ENCODE measurements around the gene RPL28.
A peak's percentile ranks its signal among the peaks of the same experiment; 100 is the strongest.

The RPL28 gene

DNA sequence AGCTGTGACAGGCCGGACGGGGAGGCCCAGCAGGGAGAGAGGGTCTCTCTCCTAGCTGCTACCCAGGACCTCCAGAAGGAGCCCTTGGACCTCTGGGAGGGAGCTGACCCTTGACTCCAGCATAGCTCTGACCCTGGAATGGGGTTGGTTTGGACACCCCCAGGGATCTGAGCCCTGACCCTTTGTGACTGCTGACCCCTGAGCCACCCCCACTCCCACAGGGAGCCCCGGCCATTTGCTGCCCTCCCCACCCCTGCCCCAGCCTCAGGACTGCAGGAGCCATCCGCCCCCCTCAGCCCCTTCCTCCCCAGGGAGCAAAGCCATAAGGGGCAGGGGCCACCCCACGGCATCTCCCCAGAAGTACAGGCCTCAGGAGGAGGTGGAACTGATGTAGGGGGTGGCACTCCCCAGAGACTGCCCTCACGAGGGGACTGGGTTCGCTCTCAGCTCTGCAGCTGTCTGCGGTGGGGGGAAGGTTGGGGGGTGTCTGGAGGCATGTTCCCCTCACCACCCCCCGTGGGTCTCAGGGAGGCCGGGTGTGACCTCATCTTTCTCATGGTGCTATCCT is 38.2 kb upstream of the RPL28 start:
- TF ChIP-seq ZNF274 (IDR thresholded peaks at IDR 0.05; ENCODE audit: low read depth, low read length), result no peak
- no peak overlapping the region for H3K4me3 ChIP-seq (ENCODE audit: low read length)

DNA sequence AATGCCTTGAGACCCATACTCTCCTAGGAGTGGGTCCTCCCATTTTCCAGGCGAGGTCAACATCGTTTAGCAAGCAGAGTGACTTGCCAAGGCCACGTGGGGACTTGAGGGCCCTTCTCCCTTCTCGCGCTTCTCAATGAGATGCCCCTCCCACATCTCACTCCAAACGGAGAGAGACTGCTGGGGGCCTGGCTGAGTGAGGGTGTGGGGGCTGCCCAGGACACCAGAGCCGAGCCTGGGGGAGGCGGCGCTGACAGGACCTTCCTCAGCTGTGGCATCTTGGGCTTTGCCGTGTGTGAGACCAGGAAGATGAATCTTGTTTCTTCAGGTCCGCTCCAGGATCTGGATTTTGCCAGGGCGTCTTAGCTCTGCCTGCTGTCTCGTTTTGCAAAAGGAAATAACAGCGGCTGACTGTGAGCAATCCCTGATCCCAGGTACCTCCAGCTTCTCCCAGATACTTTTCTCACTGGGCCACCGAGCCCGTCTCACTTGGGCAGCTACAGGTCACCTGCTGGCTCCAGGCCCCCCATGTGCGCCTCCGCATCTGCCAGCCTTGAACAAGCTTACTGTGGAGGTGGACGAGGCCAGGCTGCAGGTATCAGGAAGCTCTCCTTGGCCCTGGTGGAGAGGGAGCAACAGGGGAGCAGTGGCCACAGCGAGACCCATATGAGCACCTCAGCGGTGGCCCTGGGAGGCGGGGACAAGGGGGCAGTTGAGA is 37.3 kb upstream of the RPL28 start:
- no peak overlapping the region for H3K4me3 ChIP-seq (ENCODE audit: low read length)
- TF ChIP-seq ZNF274 (IDR thresholded peaks at IDR 0.05; ENCODE audit: low read depth, low read length), result no peak

DNA sequence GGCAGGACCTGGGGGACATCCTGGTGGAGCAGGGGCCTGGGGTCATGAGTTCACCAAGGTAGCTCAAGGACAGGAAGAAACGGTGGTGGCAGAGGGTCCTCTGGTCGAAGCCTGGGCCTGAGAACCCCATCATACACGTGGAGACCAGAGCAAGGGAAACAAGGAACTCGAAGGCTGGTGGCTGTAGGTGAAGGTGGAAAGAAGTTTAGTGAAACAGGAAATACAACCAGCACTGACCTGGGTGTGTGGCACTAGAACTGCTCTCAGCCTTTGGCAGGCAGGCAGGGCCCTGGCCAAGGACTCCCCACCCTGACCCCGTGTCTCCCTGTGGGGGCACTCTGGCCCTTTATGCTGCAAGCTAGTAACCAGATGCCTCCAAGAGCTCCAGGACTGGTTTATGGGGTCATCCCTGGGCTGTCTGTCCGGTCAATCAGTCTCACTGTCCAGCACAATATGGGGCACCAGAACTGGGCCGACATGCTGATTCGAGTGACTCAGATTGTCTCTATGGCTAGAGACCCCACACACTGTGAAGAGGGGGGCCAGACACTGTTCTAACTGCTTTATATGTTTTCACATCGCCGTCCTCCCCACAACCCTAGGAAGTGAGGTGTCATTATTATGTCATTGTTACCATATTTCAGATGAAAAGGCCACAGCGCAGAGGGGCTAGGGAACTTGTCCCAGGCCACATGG is 35.0 kb upstream of the RPL28 start:
- no peak overlapping the region for H3K4me3 ChIP-seq (ENCODE audit: low read length)
- TF ChIP-seq ZNF274 (IDR thresholded peaks at IDR 0.05; ENCODE audit: low read depth, low read length), result no peak

DNA sequence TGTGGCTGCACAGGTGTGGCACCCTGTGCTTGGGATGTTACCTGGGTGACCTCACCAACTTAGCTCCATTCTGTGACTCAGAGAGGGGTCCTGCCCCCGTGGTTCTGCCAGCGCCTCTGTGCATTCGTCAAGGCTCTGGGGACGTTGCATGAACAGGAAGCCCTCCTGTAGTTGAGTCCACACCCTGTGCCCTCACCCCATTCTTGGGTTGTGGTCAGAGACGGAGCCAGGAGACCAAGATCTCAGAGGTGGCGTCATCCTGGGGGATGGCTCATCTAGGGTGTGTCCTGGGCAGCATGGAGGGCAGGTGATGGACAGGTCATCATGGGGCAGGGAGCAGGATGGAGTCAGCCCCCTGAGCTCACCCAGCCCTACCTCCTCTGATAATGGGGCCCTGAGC is 33.7 kb upstream of the RPL28 start:
- no peak overlapping the region for H3K4me3 ChIP-seq (ENCODE audit: low read length)
- no peak for TF ChIP-seq ZNF274 (IDR thresholded peaks at IDR 0.05; ENCODE audit: low read depth, low read length)

DNA sequence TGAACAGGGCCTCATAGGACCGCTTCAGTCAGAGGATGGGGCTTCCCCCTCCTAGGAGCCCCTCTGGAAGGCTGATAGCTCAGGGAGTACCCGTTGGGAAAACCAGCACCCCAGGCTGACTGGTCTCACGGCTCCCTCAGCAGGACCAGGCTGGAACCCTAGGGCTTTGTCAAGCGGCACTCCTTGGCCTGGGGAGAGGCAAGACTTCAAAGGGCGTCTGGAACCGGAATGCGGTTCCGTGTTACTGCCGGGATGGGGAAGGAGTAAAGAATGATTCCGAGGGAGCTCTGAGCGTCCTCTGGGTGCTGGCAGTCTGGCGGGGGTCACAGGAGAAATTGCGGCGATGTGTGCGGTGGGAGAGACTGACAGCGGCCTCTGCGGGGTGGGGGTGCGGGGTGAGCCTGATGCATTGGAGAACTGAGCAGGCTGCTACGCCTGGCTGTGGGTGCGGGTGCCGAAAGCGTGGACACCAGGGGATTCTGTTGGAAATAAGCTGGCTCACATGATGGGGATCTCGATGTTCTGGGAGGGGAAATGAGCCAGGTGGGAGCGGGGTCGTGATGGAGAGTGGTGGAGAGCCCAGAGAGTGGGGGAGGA is 33.1 kb upstream of the RPL28 start:
- no peak overlapping the region for H3K4me3 ChIP-seq (ENCODE audit: low read length)
- TF ChIP-seq ZNF274 (IDR thresholded peaks at IDR 0.05; ENCODE audit: low read depth, low read length), result no peak

DNA sequence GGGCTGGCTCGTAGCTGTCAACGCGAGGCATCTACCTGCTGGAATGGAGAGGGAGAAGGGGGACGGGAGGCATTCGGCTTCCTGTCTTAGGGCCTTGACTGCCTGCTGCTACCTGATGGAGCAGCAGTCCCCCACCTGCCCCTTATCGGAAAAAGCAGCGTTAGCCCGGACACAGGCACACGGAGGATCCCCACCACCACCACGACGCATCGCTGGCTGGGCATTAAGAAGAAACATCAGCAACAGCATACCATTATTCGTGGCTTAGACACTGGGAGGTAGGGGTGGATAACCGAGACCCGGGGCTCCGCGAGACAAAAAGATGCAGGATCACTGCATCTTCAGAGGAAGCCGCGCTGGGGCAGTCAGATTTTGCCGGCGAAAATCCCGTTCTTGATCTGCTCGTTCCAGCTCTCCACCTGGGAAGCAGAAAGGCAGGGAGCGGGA is 32.4 kb upstream of the RPL28 start:
- peak overlapping the region; percentile 1; the same call in 1 of the 2 replicates for H3K4me3 ChIP-seq (ENCODE audit: low read length)
- TF ChIP-seq ZNF274 (IDR thresholded peaks at IDR 0.05; ENCODE audit: low read depth, low read length), result no peak

DNA sequence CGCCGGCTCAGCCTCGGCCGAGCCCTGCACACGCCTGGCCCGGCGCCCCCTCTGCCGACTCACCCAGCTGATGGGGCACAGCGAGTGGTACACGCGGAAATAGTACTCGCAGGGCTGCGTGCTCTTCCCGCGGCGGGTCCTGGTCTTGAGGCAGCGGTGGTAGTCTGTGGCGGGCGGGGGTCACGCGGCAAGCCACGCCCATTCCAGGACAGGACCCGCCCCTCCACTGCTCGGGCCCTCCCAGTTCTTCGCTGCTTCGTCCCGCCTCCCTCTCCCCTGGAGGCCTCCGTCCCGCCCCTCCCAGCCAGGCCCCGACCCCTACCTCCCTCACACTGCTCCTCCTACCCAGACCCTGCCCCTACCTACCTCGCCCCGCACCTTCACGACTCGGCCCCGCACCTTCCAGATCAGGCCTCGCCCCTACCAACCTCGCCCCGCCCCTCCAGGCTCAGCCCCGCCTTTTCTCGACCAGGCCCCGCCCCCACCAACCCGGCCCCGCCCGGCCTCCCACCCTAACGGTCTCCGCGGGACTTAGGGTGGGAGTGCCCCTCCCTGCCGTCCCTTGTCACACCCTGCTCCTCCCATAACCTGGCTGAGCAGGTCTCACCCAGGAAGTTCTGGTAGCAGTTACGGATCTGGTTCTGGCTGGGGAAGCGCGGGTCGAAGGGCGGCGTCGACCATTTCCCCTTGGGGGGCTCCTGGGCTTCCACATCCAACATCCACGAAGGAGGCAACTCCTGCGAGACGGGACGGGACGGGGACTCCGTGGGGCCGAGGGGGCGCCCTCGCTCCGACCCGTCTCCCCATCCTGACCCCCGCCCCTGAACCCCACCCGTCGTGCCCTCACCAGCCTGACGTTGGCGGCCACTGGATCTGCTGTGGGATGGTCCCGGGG is 31.7 kb upstream of the RPL28 start:
- H3K4me3 ChIP-seq (ENCODE audit: low read length), result peak overlapping the region; percentile 1; the same call in 1 of the 2 replicates
- TF ChIP-seq ZNF274 (IDR thresholded peaks at IDR 0.05; ENCODE audit: low read depth, low read length), result no peak

DNA sequence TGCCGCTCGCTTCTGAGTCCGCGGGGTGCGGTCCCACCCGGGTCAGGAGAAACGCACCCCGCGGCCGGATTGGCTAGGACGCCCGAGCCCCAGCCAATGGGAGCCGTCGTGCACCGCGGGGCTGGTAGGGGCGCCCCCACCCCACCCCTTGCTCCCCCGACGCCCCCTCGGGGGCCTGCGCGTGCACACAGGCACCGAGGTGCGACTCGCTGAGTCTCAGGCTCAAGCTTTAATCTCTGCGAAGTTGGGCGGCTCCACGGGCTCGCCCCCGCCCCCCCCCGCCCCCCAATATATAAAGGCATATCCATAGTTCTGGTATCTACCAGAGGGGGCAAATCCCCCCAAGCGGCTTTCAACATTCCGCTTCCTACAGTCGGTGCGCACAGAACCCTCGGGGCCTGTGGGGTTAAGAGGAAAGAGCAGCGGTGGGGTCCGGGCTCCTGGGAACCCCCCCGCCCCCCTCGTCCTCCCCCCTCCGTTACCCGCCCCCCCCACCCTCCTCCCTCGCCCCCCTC is 31.0 kb upstream of the RPL28 start, which contains the start of gene COX6B2:
COX6B2 (minus strand) TSS at position 22 of the 515 bp plus-strand sequence. CDS start 198 bp downstream, outside the sequence.
- peak within 1 kb of the TSS; percentile 1; the same call in 1 of the 2 replicates for H3K4me3 ChIP-seq (ENCODE audit: low read length)
- TF ChIP-seq ZNF274 (IDR thresholded peaks at IDR 0.05; ENCODE audit: low read depth, low read length), result no peak

DNA sequence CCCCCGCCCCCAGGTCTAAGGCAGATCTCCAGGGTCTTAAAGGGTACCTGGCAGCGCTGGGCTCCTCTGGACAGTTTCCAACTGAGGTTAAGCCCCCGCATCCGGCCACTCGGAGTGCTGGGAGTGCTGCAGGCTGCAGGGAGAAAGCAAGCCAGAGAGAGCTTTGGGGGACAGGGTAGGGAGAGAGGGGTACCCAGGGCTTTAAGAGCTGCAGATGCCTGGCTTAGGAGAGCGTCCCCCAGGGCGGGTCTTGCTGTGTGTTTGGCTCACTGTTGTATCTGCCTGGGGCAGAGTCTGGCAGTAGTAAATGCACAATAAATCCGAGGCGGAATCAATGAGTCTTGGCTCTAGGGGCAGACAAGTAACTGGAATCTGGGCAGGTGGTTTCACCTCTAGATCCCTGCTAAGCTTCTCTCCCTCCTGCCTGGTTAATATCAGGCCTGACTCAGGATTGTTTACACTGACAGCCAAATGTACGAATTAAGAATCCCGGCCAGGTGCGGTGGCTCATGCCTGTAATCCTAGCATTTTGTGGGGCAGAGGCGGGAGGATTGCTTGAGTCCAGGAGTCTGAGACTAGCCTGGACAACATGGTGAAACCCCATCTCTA is 30.4 kb upstream of the RPL28 start:
- no peak for TF ChIP-seq ZNF274 (IDR thresholded peaks at IDR 0.05; ENCODE audit: low read depth, low read length)
- H3K4me3 ChIP-seq (ENCODE audit: low read length), result no peak overlapping the region

DNA sequence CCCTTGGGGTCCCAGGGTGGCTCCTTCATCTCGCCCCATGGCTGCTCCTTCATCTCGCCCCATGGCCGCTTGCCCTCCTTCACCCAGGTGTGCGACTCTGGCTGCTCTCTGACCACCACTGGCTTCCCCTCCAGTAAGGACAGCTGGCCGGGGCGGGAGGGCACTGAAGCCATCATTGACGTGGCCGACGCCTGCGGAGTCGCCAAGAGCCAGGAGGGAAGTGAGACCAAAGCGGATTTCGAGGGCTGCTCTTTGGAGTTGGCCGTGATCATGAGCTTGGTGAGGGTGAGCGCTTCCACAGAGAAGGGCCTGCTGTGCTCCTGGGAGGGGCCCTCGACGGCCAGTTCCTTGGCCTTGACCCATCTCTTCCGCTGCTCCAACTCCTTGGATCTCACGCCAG is 27.2 kb upstream of the RPL28 start:
- no peak for TF ChIP-seq ZNF274 (IDR thresholded peaks at IDR 0.05; ENCODE audit: low read depth, low read length)
- H3K4me3 ChIP-seq (ENCODE audit: low read length), result no peak overlapping the region

DNA sequence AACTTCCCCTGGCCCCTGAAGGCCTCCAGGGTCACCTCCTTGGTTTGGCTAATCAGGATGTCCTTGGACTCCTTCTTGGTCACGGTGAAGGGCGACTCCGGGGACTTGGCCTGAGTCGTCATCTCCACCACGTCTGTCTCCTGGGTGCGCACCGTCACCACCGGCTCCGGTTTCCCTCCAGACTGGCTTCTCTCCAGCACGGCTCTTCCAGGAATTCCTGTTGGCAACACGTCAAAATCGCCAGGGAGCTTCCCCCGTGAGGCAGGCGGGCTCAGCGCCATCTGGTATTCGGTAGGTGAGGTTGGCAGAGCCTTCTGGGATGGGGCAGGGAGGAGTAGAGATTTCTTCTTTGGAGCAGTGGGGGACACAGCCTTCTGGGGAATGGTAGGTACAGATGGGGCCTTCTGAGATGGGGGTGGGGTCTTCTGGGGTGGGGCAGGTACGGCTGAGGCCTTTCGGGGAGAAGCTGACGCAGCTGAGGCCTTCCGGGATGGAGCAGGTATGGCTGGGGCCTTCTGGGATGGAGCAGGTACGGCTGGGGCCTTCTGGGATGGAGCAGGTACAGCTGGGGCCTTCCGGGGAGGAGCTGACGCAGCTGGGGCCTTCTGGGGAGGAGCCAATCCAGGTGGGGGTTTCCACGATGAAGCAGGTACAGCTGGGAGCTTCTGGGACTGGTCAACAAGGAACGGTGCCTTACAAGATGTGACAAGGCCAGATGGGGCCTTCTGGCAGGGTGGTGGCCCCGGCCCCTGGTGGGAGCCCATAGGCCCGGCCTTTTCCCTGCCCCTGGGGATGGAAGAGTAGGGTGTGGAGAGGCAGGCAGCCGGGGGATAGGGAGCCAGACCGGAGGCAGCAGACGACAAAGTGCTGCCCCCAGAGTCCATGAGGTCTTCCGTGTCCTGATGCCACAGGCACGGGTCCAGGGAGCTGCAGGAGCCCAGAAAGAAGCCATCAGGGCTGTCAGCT is 26.5 kb upstream of the RPL28 start:
- no peak for TF ChIP-seq ZNF274 (IDR thresholded peaks at IDR 0.05; ENCODE audit: low read depth, low read length)
- H3K4me3 ChIP-seq (ENCODE audit: low read length), result no peak overlapping the region

DNA sequence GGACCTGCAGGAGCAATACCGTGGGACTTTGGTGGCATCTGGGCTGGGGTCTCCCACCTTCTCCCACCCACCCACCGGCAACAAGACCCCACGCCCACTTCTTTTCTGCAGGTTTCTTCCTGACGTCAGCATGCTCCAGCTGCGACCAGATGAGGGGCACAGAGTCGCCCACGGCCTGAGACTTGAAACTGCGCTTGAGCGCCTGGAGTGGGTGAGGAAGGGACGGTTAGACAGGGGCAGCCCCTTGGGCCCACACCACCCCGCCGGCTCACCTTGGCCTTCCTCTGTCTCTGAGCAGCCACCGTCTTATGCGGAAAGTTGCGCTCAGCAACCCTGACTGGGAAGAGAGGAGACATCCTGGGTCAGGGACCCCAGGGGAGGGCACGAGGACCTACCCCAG is 24.8 kb upstream of the RPL28 start:
- no peak for TF ChIP-seq ZNF274 (IDR thresholded peaks at IDR 0.05; ENCODE audit: low read depth, low read length)
- H3K4me3 ChIP-seq (ENCODE audit: low read length), result no peak overlapping the region

Data from GM08714 (cell line).